HG03060 (cell line): ENCODE results near the gene COL10A1.

Experiments
- ATAC-seq: cut with Tn5 transposase; IDR thresholded peaks from one replicate; pipeline ENCODE4 v1.9.1; 2021; ENCODE audit warnings: low read depth, moderate number of reproducible peaks; ENCODE audit not compliant: unreplicated experiment

The COL10A1 gene

DNA sequence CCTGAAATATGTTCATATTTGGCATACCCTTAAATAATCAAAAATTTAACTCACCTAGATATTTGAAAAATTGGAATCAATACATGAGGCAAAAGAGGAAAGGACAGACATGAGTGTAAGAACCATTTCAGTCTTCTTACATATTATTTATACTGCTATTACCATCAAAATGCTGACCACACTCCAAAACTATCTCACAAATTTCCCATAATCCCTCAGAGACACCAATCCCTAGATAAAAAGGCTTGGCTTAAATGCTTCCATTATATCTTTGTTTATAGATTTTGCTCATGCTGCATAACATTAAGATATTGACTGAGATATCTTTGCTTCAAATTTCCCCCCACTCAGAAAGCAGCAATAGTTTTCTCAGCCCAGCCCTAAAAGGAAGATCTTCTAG is 37.0 kb downstream of the COL10A1 start:
- no peak for ATAC-seq

GRCh38 chr6:116087437-116088027 is 38.4 kb downstream of the COL10A1 start:
- ATAC-seq: peak; percentile 94

GRCh38 chr6:116084284-116084683 is 41.6 kb downstream of the COL10A1 start:
- ATAC-seq: no peak

- no peak for ATAC-seq
These were observed 42.9 kb downstream of the COL10A1 start for GRCh38 chr6:116083052-116083451.

DNA sequence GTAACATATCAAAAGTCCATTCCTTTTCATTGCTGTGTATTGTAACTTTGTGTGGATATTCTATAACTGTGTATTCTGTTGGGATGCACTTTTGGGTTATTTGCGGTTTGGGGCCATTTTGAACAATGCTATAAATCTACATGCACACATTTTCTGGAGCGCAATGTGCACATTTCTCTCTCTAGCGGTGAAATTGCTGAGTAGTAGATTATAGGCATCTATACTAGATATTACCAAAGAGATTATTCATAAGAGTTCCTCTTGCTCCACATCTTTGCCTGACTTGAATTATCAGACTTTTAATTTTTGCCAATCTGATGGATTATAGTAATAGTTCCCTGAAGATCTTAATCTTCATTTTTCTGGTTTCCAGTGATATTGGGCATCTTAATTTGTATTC is 47.0 kb downstream of the COL10A1 start:
- ATAC-seq: no peak

GRCh38 chr6:116078522-116078921 is 47.4 kb downstream of the COL10A1 start:
- no peak for ATAC-seq

- no peak for ATAC-seq
These were observed 51.1 kb downstream of the COL10A1 start for GRCh38 chr6:116074732-116075390.

- ATAC-seq: no peak
These were observed 52.0 kb downstream of the COL10A1 start for GRCh38 chr6:116073765-116074440.

DNA sequence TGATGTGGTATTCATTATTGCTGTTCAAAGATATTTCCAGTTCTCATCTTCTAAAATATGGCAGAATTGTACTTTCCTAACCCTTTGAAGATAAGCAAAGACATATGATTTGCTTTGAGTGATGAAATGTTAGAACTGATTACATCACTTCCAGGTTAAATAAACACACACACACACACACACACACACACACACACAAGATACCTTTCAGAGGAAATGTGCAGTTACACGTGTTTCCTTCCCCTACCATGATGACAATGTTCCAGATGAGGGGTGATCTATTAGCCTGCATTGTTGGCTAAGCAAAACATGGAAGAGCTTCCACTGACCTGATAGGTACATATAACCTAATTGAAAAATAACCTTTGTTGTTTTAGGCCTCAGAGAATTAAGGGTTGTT is 53.6 kb downstream of the COL10A1 start:
- ATAC-seq: no peak

DNA sequence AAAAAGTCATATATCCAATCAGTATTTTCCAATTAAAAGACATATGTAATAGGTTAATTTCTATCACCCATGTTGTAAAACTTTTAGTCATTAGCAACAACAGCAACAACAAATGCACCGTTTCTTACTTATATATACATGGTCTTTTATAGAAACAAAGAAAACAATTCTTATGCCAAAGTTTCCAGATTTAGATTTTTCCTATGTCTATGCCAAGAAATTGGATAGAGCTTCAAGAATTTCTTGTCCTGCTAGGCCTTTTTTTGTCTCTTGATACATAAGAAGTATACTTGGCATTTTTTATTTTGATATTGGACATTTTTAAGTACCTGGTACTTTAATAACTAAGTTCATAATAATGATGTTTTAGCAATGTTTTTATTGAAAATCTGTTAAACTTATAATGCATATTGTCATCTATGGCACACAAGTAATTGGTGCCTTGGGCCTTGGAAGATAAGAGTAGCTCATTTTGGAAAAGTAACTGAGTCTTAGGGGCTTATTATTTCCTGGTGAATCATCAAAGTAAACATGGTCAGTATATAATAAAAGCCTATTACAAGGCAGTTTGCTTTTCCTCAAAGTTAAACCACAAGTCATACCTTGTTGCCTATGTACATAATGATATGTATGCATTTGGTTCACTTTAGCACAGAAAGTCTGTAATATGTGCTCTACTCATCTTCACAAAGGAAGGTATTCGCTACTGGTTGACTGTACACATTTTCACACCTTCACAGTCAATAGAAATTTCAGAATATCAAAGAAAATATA is 55.1 kb downstream of the COL10A1 start:
- no peak for ATAC-seq

DNA sequence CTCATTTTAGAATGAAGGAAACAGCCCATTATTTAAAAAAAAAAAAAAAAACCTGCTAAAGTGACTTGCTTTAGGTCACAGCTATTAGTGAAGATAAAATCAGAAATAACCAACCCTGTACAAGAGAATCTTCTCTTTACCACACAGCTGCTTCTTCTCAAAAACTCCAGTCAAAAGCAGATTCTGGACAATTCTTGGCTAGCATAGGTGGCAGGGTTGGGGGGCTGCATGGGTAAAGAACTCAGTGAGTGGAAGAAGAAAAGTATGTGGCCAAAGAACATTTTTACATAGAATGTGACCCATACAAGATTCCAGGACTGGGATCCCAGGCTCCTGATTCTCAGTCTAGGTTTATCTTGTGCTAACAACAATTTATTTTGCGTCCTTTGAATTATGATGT is 55.8 kb downstream of the COL10A1 start:
- no peak for ATAC-seq
